Stimulated activated CD8-positive, alpha-beta memory T cell treated with anti-CD3 and anti-CD28 coated beads, Interleukin-15, amount 100 ng/mL, for 24 hours (primary cell): ENCODE measurements around the gene LTBP2.

Source experiments
- DNase-seq: peaks from one replicate; pipeline ENCODE4 v3.0.0-alpha.2; 2020; ENCODE audit warnings: low read depth

Gene LTBP2

GRCh38 chr14:74591394-74591793 lies 20.6 kb downstream of the LTBP2 start:
- no peak for DNase-seq

GRCh38 chr14:74589291-74589879 lies 22.7 kb downstream of the LTBP2 start:
- no peak for DNase-seq

GRCh38 chr14:74587363-74587707 lies 24.7 kb downstream of the LTBP2 start:
- no peak for DNase-seq

GRCh38 chr14:74586681-74587362 lies 25.2 kb downstream of the LTBP2 start:
- DNase-seq, result no peak

- no peak for DNase-seq
Observed at GRCh38 chr14:74585406-74586335, 26.4 kb downstream of the LTBP2 start.

GRCh38 chr14:74584951-74585350 lies 27.1 kb downstream of the LTBP2 start:
- no peak for DNase-seq

GRCh38 chr14:74583689-74584434 lies 28.2 kb downstream of the LTBP2 start:
- no peak for DNase-seq

- no peak for DNase-seq
Observed at GRCh38 chr14:74582910-74583581, 29.0 kb downstream of the LTBP2 start.

GRCh38 chr14:74580275-74580672 lies 31.8 kb downstream of the LTBP2 start:
- DNase-seq, result no peak

- DNase-seq, result no peak
Observed at GRCh38 chr14:74579447-74580274, 32.4 kb downstream of the LTBP2 start.

GRCh38 chr14:74578479-74578878 lies 33.6 kb downstream of the LTBP2 start:
- DNase-seq, result no peak

- no peak for DNase-seq
Observed at GRCh38 chr14:74577948-74578275, 34.1 kb downstream of the LTBP2 start.

- no peak for DNase-seq
Observed at GRCh38 chr14:74577247-74577947, 34.6 kb downstream of the LTBP2 start.

GRCh38 chr14:74575936-74576335 lies 36.1 kb downstream of the LTBP2 start:
- no peak for DNase-seq

- no peak for DNase-seq
Observed at GRCh38 chr14:74575507-74575906, 36.5 kb downstream of the LTBP2 start.

GRCh38 chr14:74574706-74575105 lies 37.3 kb downstream of the LTBP2 start:
- DNase-seq, result no peak

- DNase-seq, result no peak
Observed at GRCh38 chr14:74574090-74574433, 38.0 kb downstream of the LTBP2 start.

GRCh38 chr14:74573421-74574089 lies 38.5 kb downstream of the LTBP2 start:
- no peak for DNase-seq

GRCh38 chr14:74572726-74573301 lies 39.2 kb downstream of the LTBP2 start:
- DNase-seq, result no peak
